OCI-LY3 (cell line): ENCODE data around the gene ZNF862.

Experiments
- CTCF ChIP-seq: fragments of 200-600, 300-600 bp; sonication (generic); IDR thresholded peaks from 2 replicates; pipeline ENCODE4 v1.5.1; 2014; ENCODE audit warnings: antibody characterized with exemption, low read length, low read depth
- EZH2phosphoT487 ChIP-seq: fragments of 200-600 bp; shearing (Covaris generic); IDR thresholded peaks from 2 replicates; pipeline ENCODE4 v1.6.1; 2018; ENCODE audit warnings: antibody characterized with exemption, mixed run types, low read depth

- no peak for TF ChIP-seq CTCF
- no peak for TF ChIP-seq EZH2phosphoT487
Measured at GRCh38 chr7:149861728-149862045, 23.5 kb downstream of the ZNF862 start.
